OCI-LY3 (cell line): Measurements from ENCODE around the gene SPCS2.

Source experiments
- H2AFZ ChIP-seq: fragments of 200-600, 300-600 bp; shearing (Covaris generic); 2 replicates; pipeline ENCODE4 v1.6.0; 2014; ENCODE audit warnings: antibody characterized with exemption, low read depth, low read length
- H3K27ac ChIP-seq: fragments of 200-600, 300-600 bp; sonication (generic); 2 replicates; pipeline ENCODE4 v1.5.1; 2014; ENCODE audit warnings: mild to moderate bottlenecking, low read length, moderate library complexity, mixed read lengths
- H3K27me3 ChIP-seq: fragments of 200-600, 300-600 bp; sonication (generic); 2 replicates; pipeline ENCODE4 v1.6.1; 2014; ENCODE audit warnings: low read depth, low read length, mixed read lengths
- H3K36me3 ChIP-seq: fragments of 200-600, 300-600 bp; sonication (generic); replicated peaks from 2 replicates; pipeline ENCODE3; 2014; ENCODE audit warnings: low read depth, low read length, mixed read lengths
- H3K4me1 ChIP-seq: fragments of 300-600, 200-600 bp; sonication (generic); 2 replicates; pipeline ENCODE4 v1.6.1; 2014; ENCODE audit warnings: low read length, mixed read lengths
- H3K4me2 ChIP-seq: fragments of 200-600, 300-600 bp; sonication (generic); 2 replicates; pipeline ENCODE4 v1.6.1; 2014; ENCODE audit warnings: low read length, mixed read lengths
- H3K4me3 ChIP-seq: fragments of 300-600, 200-600 bp; sonication (generic); 2 replicates; pipeline ENCODE4 v1.5.1; 2014; ENCODE audit warnings: antibody characterized with exemption, mild to moderate bottlenecking, low read length, moderate library complexity
- H3K79me2 ChIP-seq: fragments of 300-600, 200-600 bp; shearing (Covaris generic); 2 replicates; pipeline ENCODE4 v1.6.1; 2014; ENCODE audit warnings: mild to moderate bottlenecking, low read length, mixed read lengths
- H3K9ac ChIP-seq: fragments of 300-600, 200-600 bp; shearing (Covaris generic); 2 replicates; pipeline ENCODE4 v1.6.0; 2014; ENCODE audit warnings: mild to moderate bottlenecking, low read length, moderate library complexity
- H3K9me3 ChIP-seq: fragments of 200-600, 300-600 bp; shearing (Covaris generic); 2 replicates; pipeline ENCODE4 v1.6.1; 2014; ENCODE audit warnings: low read length, mixed read lengths; ENCODE audit not compliant: insufficient read depth
- H4K20me1 ChIP-seq: fragments of 200-600, 300-600 bp; sonication (generic); 2 replicates; pipeline ENCODE4 v1.6.1; 2016; ENCODE audit warnings: low read length, mixed read lengths; ENCODE audit not compliant: insufficient read depth
- CTCF ChIP-seq: fragments of 200-600, 300-600 bp; sonication (generic); IDR thresholded peaks from 2 replicates; pipeline ENCODE4 v1.5.1; 2014; ENCODE audit warnings: antibody characterized with exemption, low read length, low read depth
- EZH2phosphoT487 ChIP-seq: fragments of 200-600 bp; shearing (Covaris generic); IDR thresholded peaks from 2 replicates; pipeline ENCODE4 v1.6.1; 2018; ENCODE audit warnings: antibody characterized with exemption, mixed run types, low read depth

SPCS2 gene

GRCh38 chr11:74936976-74937375 is 12.1 kb upstream of the SPCS2 start:
- no peak overlapping the region for H3K4me2 ChIP-seq
- no peak for TF ChIP-seq CTCF
- TF ChIP-seq EZH2phosphoT487, result no peak
- no peaks in the 10 kb centered on the region for H3K9me3 ChIP-seq
- no peaks in the 10 kb centered on the region for H3K79me2 ChIP-seq
- H2AFZ ChIP-seq, result no peak overlapping the region
- H3K27me3 ChIP-seq, result no peaks in the 10 kb centered on the region
- H4K20me1 ChIP-seq, result no peaks in the 10 kb centered on the region
- H3K4me3 ChIP-seq, result no peak overlapping the region
- no peak overlapping the region for H3K9ac ChIP-seq
- H3K27ac ChIP-seq, result no peak overlapping the region
- H3K36me3 ChIP-seq, result peaks cover 20% of the 10 kb centered on the region
- H3K4me1 ChIP-seq, result no peaks in the 10 kb centered on the region

GRCh38 chr11:74937696-74938475 is 11.2 kb upstream of the SPCS2 start:
- Histone ChIP-seq H3K9me3 (no peaks in the 10 kb centered on the region), H2AFZ (no peak overlapping the region), H3K27me3 (no peaks in the 10 kb centered on the region), H3K9ac (no peak overlapping the region), H3K27ac (no peak overlapping the region), H4K20me1 (no peaks in the 10 kb centered on the region), H3K79me2 (no peaks in the 10 kb centered on the region), H3K36me3 (peaks cover 20% of the 10 kb centered on the region), H3K4me3 (no peak overlapping the region), H3K4me1 (peaks cover 2% of the 10 kb centered on the region; the same call in 1 of the 2 replicates), H3K4me2 (no peak overlapping the region)
- TF ChIP-seq EZH2phosphoT487 (no peak), CTCF (no peak)

GRCh38 chr11:74941492-74941891 is 7.6 kb upstream of the SPCS2 start:
- H3K36me3 ChIP-seq, result peaks cover 8% of the 10 kb centered on the region
- TF ChIP-seq CTCF, result no peak
- no peak for TF ChIP-seq EZH2phosphoT487
- H3K4me2 ChIP-seq, result no peak overlapping the region
- no peak overlapping the region for H3K27ac ChIP-seq
- no peaks in the 10 kb centered on the region for H4K20me1 ChIP-seq
- no peak overlapping the region for H2AFZ ChIP-seq
- no peaks in the 10 kb centered on the region for H3K79me2 ChIP-seq
- no peak overlapping the region for H3K4me3 ChIP-seq
- no peaks in the 10 kb centered on the region for H3K27me3 ChIP-seq
- peaks cover 7% of the 10 kb centered on the region for H3K4me1 ChIP-seq
- H3K9me3 ChIP-seq, result no peaks in the 10 kb centered on the region
- H3K9ac ChIP-seq, result no peak overlapping the region

GRCh38 chr11:74942073-74942759 is 6.8 kb upstream of the SPCS2 start:
- H2AFZ ChIP-seq, result no peak overlapping the region
- no peaks in the 10 kb centered on the region for H3K27me3 ChIP-seq
- no peaks in the 10 kb centered on the region for H3K9me3 ChIP-seq
- H4K20me1 ChIP-seq, result no peaks in the 10 kb centered on the region
- H3K27ac ChIP-seq, result no peak overlapping the region
- no peak overlapping the region for H3K4me3 ChIP-seq
- peaks cover 7% of the 10 kb centered on the region for H3K4me1 ChIP-seq
- no peaks in the 10 kb centered on the region for H3K79me2 ChIP-seq
- no peak overlapping the region for H3K9ac ChIP-seq
- H3K4me2 ChIP-seq, result no peak overlapping the region
- peaks cover 6% of the 10 kb centered on the region for H3K36me3 ChIP-seq
- TF ChIP-seq CTCF, result no peak
- TF ChIP-seq EZH2phosphoT487, result no peak
